Measurements from ENCODE around the gene ANGPT4. TPM values are rescaled to one million over a fixed set of nuclear protein-coding genes. Genes with fewer than 3 reads are reported as not detected.

ANGPT4 gene
- total RNA-seq, 1 experiment from 2014 or later: not detected

GRCh38 chr20:836190-836589, 79.9 kb downstream of the ANGPT4 start:
- intact Hi-C loops (cut with micrococcal nuclease; ENCODE audit: unreplicated experiment) (no loop called here), in situ Hi-C loops (cut with HindIII; ENCODE audit: low pct_unique_long_range_greater_than_20kb, low sequenced_read_pairs) (no loop called here)
- no peak overlapping the region for H3K27ac ChIP-seq (ENCODE audit: low read length)
- H3K36me3 ChIP-seq (ENCODE audit: control insufficient read depth, insufficient read depth, low read length): no peaks in the 10 kb centered on the region; the same call in 1 of the 2 replicates
- DNase-seq (ENCODE audit: low read depth, low spot score): no peak
- no peaks in the 10 kb centered on the region for H3K27me3 ChIP-seq (ENCODE audit: control insufficient read depth, insufficient read depth, low read length)
- ChIA-PET CTCF (no interaction called here), POLR2A (no interaction called here)
- no peak overlapping the region for H3K4me3 ChIP-seq (ENCODE audit: low read depth in 2 of 2, low read length in 2 of 2)
- no TSS peak for BruUV-seq (replicated peaks)
- no peak for TF ChIP-seq POLR2AphosphoS5 (IDR thresholded peaks at IDR 0.05; ENCODE audit: low read depth, low read length)
- no peak for TF ChIP-seq TCF7L2 (IDR thresholded peaks at IDR 0.05; ENCODE audit: low read depth, low read length)
- no peak for TF ChIP-seq REST (IDR thresholded peaks at IDR 0.05; ENCODE audit: insufficient read depth in 1 of 2, low read depth in 2 of 2, low read length in 1 of 2)
- H3K4me1 ChIP-seq (ENCODE audit: control insufficient read depth, insufficient read depth, low read length): peaks cover 15% of the 10 kb centered on the region
- H3K9me3 ChIP-seq (ENCODE audit: control insufficient read depth, insufficient read depth, low read depth, low read length): no peaks in the 10 kb centered on the region
- no peak for ATAC-seq

- in situ Hi-C loops (cut with HindIII; ENCODE audit: low pct_unique_long_range_greater_than_20kb, low sequenced_read_pairs) (no loop called here), intact Hi-C loops (cut with micrococcal nuclease; ENCODE audit: unreplicated experiment) (no loop called here)
- DNase-seq (ENCODE audit: low read depth, low spot score) (no peak), ATAC-seq (no peak)
- ChIA-PET CTCF (no interaction called here), POLR2A (no interaction called here)
- Histone ChIP-seq H3K27me3 (ENCODE audit: control insufficient read depth, insufficient read depth, low read length) (no peaks in the 10 kb centered on the region), H3K36me3 (ENCODE audit: control insufficient read depth, insufficient read depth, low read length) (no peaks in the 10 kb centered on the region; the same call in 1 of the 2 replicates), H3K9me3 (ENCODE audit: control insufficient read depth, insufficient read depth, low read depth, low read length) (no peaks in the 10 kb centered on the region), H3K4me1 (ENCODE audit: control insufficient read depth, insufficient read depth, low read length) (peaks cover 12% of the 10 kb centered on the region), H3K27ac (ENCODE audit: low read length) (no peak overlapping the region), H3K4me3 (ENCODE audit: low read depth in 2 of 2, low read length in 2 of 2) (no peak overlapping the region)
- no peak for TF ChIP-seq CTCF (IDR thresholded peaks at IDR 0.05)
- no peak for TF ChIP-seq SIN3A (IDR thresholded peaks at IDR 0.05; ENCODE audit: borderline replicate concordance, insufficient read depth, low read depth, low read length)
- no peak for TF ChIP-seq REST (IDR thresholded peaks at IDR 0.05; ENCODE audit: insufficient read depth in 1 of 2, low read depth in 2 of 2, low read length in 1 of 2)
- TF ChIP-seq POLR2AphosphoS5 (IDR thresholded peaks at IDR 0.05; ENCODE audit: low read depth, low read length): no peak
- no peak for TF ChIP-seq TCF7L2 (IDR thresholded peaks at IDR 0.05; ENCODE audit: low read depth, low read length)
- no TSS peak for BruUV-seq (replicated peaks)
Measured at GRCh38 chr20:835608-836045, 80.5 kb downstream of the ANGPT4 start.
